Karpas-422 (cell line): ENCODE measurements around the gene PTPRD. TPM values are rescaled to one million over a fixed set of nuclear protein-coding genes. Genes with fewer than 3 reads are reported as not detected.

Experiments
- DNase-seq: peaks from one replicate; pipeline ENCODE4 v3.0.0-alpha.2; 2015
- H2AFZ ChIP-seq: fragments of 200-600 bp; sonication (generic); 2 replicates; pipeline ENCODE4 v1.6.1; 2014; ENCODE audit warnings: antibody characterized with exemption, low read length, mixed read lengths
- H3K27ac ChIP-seq: fragments of 200-600 bp; sonication (generic); 2 replicates; pipeline ENCODE4 v1.5.1; 2014; ENCODE audit warnings: mild to moderate bottlenecking, low read length, moderate library complexity
- H3K27me3 ChIP-seq: fragments of 200-600 bp; sonication (generic); 2 replicates; pipeline ENCODE4 v1.6.1; 2014; ENCODE audit warnings: low read length, mixed read lengths
- H3K36me3 ChIP-seq: fragments of 200-600 bp; sonication (generic); 2 replicates; pipeline ENCODE4 v1.6.1; 2014; ENCODE audit warnings: low read length, mixed read lengths; ENCODE audit not compliant: insufficient read depth
- H3K4me1 ChIP-seq: fragments of 200-600 bp; sonication (generic); 2 replicates; pipeline ENCODE4 v1.6.1; 2014; ENCODE audit warnings: mild to moderate bottlenecking, low read length, mixed read lengths
- H3K4me2 ChIP-seq: fragments of 200-600 bp; sonication (generic); 2 replicates; pipeline ENCODE4 v1.6.1; 2014; ENCODE audit warnings: low read length, low read depth, mild to moderate bottlenecking; ENCODE audit not compliant: poor library complexity, severe bottlenecking
- H3K4me3 ChIP-seq: fragments of 200-600 bp; sonication (generic); 2 replicates; pipeline ENCODE4 v1.5.1; 2014; ENCODE audit warnings: mild to moderate bottlenecking, antibody characterized with exemption, low read length, mixed read lengths
- H3K79me2 ChIP-seq: fragments of 200-600 bp; sonication (generic); 2 replicates; pipeline ENCODE4 v1.6.1; 2014; ENCODE audit warnings: mild to moderate bottlenecking, low read length, mixed read lengths
- H3K9ac ChIP-seq: fragments of 200-600 bp; sonication (generic); 2 replicates; pipeline ENCODE4 v1.6.0; 2014; ENCODE audit warnings: low read length
- H3K9me2 ChIP-seq: fragments of 200-600 bp; sonication (generic), shearing (Covaris generic); replicated peaks from 2 replicates; pipeline ENCODE4 v1.6.0; 2014; ENCODE audit warnings: mild to moderate bottlenecking, low read length, moderate library complexity; ENCODE audit not compliant: insufficient read depth
- H3K9me3 ChIP-seq: fragments of 300-700, 200-600 bp; sonication (generic); 2 replicates; pipeline ENCODE4 v1.6.1; 2014; ENCODE audit warnings: low read length, mixed read lengths
- H4K20me1 ChIP-seq: fragments of 200-600 bp; sonication (generic); 2 replicates; pipeline ENCODE4 v1.6.1; 2014; ENCODE audit warnings: mild to moderate bottlenecking, antibody characterized with exemption, low read length, low read depth; ENCODE audit not compliant: insufficient read depth
- total RNA-seq: library from RNA; depleted of rRNA; stranded (reverse); fragments of >200 nt; shearing (Covaris generic); gene quantifications from 2 replicates; pipeline ENCODE4 v1.2.3, GENCODE V29; 2014; ENCODE audit warnings: low replicate concordance

Gene PTPRD
- total RNA-seq, 1 experiment from 2014 or later, result 0.63 TPM

DNA sequence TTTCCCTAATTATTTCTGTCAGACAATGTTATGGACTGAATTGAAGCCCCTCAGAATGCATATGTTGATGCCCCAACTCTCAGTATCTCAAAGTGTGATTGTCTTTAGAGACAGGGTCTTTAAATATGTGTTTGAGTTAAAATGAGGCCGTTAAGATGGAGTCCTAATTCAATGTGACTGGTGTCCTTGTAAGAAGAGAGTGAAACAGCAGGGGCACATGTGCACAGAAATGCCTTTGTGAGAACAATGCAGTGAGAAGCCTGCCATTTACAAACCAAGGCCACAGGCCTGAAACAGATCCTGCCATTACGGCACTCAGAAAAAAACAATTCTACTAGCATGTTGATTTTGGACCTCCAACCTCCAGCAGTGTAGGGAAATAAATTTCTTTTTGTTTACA, 2330.3 kb downstream of the PTPRD start:
- no peak overlapping the region for H3K4me3 ChIP-seq
- no peaks in the 10 kb centered on the region for H3K79me2 ChIP-seq
- H3K9me2 ChIP-seq, result no peaks in the 10 kb centered on the region
- H3K27ac ChIP-seq, result no peak overlapping the region
- H3K9me3 ChIP-seq, result peaks cover 11% of the 10 kb centered on the region
- H3K4me2 ChIP-seq, result no peak overlapping the region
- no peak overlapping the region for H2AFZ ChIP-seq
- no peak for DNase-seq
- H3K4me1 ChIP-seq, result no peaks in the 10 kb centered on the region
- no peak overlapping the region for H3K9ac ChIP-seq
- no peaks in the 10 kb centered on the region for H3K36me3 ChIP-seq
- no peaks in the 10 kb centered on the region for H3K27me3 ChIP-seq
- H4K20me1 ChIP-seq, result no peaks in the 10 kb centered on the region

DNA sequence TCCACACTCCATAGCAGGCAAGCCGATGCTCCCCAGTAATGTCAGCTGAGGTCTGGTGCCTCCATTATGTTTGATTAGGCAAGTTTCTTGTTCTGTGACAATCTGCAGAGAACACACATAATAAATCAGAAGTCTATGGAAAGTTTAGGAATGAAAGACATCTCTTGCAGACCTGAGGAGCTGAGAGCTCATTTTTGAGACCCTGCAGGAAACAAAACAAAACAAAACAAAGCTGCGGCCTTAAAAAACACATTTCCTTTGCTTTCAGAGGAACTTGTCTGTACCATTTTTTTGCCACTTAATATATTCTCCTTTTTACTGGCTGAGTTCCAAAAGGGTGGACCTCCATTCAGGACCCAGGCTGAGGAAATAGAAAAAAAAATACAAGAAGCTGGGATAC, 2332.0 kb downstream of the PTPRD start:
- no peak overlapping the region for H3K4me3 ChIP-seq
- no peak overlapping the region for H3K9ac ChIP-seq
- H3K27me3 ChIP-seq, result no peaks in the 10 kb centered on the region
- no peak overlapping the region for H3K27ac ChIP-seq
- H4K20me1 ChIP-seq, result no peaks in the 10 kb centered on the region
- H3K9me3 ChIP-seq, result peaks cover 11% of the 10 kb centered on the region
- H3K79me2 ChIP-seq, result no peaks in the 10 kb centered on the region
- H3K9me2 ChIP-seq, result no peaks in the 10 kb centered on the region
- no peak for DNase-seq
- H3K4me1 ChIP-seq, result no peaks in the 10 kb centered on the region
- no peak overlapping the region for H3K4me2 ChIP-seq
- no peak overlapping the region for H2AFZ ChIP-seq
- no peaks in the 10 kb centered on the region for H3K36me3 ChIP-seq

DNA sequence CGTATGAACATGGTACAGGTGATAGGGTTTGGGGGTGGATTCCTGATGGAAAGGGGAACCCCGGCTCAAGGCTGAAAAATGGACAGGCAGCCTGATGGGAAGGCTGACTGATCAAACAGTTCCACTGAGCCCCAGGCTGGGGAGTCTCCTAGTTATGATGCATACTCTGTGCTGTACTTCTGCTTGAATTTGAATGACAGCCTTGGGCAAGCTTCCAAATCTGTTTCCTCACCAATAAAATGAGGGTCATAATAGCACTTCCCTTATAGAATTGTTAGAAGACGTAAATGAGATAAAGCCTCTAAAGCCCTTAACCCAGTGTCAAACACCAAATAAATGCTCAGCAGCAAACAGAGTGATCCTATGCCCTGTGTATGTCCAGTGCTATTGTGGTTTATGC, 2334.8 kb downstream of the PTPRD start:
- Histone ChIP-seq H3K9me2 (no peaks in the 10 kb centered on the region), H3K9ac (no peak overlapping the region), H3K4me2 (no peak overlapping the region), H2AFZ (no peak overlapping the region), H3K27me3 (no peaks in the 10 kb centered on the region), H3K4me1 (no peaks in the 10 kb centered on the region), H3K79me2 (no peaks in the 10 kb centered on the region), H4K20me1 (no peaks in the 10 kb centered on the region), H3K9me3 (peaks cover 13% of the 10 kb centered on the region), H3K36me3 (no peaks in the 10 kb centered on the region), H3K4me3 (no peak overlapping the region), H3K27ac (no peak overlapping the region)
- DNase-seq, result no peak

DNA sequence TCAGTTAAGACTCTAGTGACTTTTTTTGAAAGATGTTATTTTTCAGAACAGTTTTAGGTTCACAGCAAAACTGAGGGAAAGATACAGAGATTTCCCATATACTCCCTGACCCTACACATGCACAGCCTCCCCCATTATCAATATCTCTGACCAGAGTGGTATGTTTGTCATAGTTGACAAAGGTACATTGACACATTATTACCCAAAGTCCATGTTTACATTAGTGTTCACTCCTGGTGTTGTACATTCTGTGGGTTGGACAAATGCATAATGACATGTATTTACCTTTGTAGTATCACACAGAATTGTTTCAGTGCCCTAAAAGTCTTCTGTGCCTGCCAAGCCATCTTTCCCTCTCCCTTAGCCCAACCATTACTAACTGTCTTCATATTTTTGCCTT, 2342.6 kb downstream of the PTPRD start:
- DNase-seq, result no peak
- Histone ChIP-seq H3K9me3 (peaks cover 15% of the 10 kb centered on the region), H4K20me1 (no peaks in the 10 kb centered on the region), H3K4me2 (no peak overlapping the region), H3K27me3 (no peaks in the 10 kb centered on the region), H3K79me2 (no peaks in the 10 kb centered on the region), H3K4me3 (no peak overlapping the region), H2AFZ (no peak overlapping the region), H3K36me3 (no peaks in the 10 kb centered on the region), H3K4me1 (no peaks in the 10 kb centered on the region), H3K9ac (no peak overlapping the region), H3K9me2 (no peaks in the 10 kb centered on the region), H3K27ac (no peak overlapping the region)

DNA sequence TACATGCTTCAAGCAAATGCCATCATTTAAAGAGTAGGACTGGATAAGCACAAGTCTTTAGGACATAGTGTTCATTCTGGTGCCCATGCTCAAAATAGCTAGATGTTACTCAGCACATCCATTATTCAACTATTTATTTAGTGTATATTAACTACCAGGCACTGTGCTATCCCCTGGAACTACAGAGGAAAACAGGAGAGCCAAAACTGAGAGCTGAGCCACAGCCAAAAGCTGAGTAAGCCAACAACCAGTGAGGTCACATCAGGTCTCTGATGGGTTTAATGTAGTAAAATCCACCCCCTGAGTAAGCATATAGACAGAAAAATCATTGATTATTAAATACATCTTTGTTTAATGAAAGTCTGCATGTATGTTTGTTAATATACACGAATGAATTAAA, 2343.9 kb downstream of the PTPRD start:
- no peak overlapping the region for H2AFZ ChIP-seq
- no peak overlapping the region for H3K4me2 ChIP-seq
- no peaks in the 10 kb centered on the region for H3K79me2 ChIP-seq
- no peaks in the 10 kb centered on the region for H3K9me2 ChIP-seq
- H3K36me3 ChIP-seq, result no peaks in the 10 kb centered on the region
- H3K27ac ChIP-seq, result no peak overlapping the region
- no peak overlapping the region for H3K4me3 ChIP-seq
- no peak overlapping the region for H3K9ac ChIP-seq
- H3K4me1 ChIP-seq, result no peaks in the 10 kb centered on the region
- no peaks in the 10 kb centered on the region for H3K27me3 ChIP-seq
- no peak for DNase-seq
- H4K20me1 ChIP-seq, result no peaks in the 10 kb centered on the region
- peaks cover 15% of the 10 kb centered on the region for H3K9me3 ChIP-seq

DNA sequence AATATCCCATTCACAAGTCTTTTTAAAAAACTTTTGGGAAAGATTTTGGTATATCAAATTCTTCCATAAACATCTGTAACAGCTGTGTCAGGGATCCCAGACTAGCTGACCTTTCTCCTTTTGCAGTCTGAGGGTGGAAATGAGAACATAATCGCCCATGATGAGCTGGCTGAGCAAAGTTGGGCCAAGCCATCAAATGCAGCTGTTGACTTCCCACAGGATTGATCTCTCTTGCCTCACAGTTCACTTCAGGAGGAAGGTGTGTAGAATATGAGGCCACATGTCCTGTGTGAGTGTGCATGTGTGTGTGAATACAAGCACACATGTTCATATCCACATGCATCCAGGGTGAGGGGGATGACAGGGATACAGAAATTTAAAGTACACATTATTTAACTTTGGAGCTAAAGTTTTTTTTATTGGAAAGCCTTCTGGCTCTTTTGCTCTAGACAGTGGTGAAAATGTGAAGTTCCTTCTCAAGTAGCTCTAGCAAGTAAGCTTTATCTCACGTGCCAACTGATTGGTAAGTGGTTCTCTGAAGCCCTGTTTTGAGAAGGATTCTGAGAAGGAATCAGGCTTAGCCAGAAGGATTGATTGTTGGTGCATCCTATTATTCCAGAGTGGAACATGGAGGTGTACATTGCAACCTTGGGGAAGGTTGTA, 2344.5 kb downstream of the PTPRD start:
- no peaks in the 10 kb centered on the region for H3K79me2 ChIP-seq
- no peaks in the 10 kb centered on the region for H4K20me1 ChIP-seq
- H3K27me3 ChIP-seq, result no peaks in the 10 kb centered on the region
- H3K9ac ChIP-seq, result no peak overlapping the region
- DNase-seq, result no peak
- no peak overlapping the region for H3K27ac ChIP-seq
- peaks cover 11% of the 10 kb centered on the region for H3K9me3 ChIP-seq
- no peaks in the 10 kb centered on the region for H3K36me3 ChIP-seq
- no peaks in the 10 kb centered on the region for H3K9me2 ChIP-seq
- H3K4me3 ChIP-seq, result no peak overlapping the region
- H2AFZ ChIP-seq, result no peak overlapping the region
- no peaks in the 10 kb centered on the region for H3K4me1 ChIP-seq
- no peak overlapping the region for H3K4me2 ChIP-seq

GRCh38 chr9:8267636-8268035, 2345.2 kb downstream of the PTPRD start:
- Histone ChIP-seq H3K36me3 (no peaks in the 10 kb centered on the region), H3K27ac (no peak overlapping the region), H3K9ac (no peak overlapping the region), H3K9me3 (peaks cover 14% of the 10 kb centered on the region), H3K27me3 (no peaks in the 10 kb centered on the region), H4K20me1 (no peaks in the 10 kb centered on the region), H3K4me1 (no peaks in the 10 kb centered on the region), H3K9me2 (no peaks in the 10 kb centered on the region), H3K4me2 (no peak overlapping the region), H2AFZ (no peak overlapping the region), H3K4me3 (no peak overlapping the region), H3K79me2 (no peaks in the 10 kb centered on the region)
- no peak for DNase-seq

DNA sequence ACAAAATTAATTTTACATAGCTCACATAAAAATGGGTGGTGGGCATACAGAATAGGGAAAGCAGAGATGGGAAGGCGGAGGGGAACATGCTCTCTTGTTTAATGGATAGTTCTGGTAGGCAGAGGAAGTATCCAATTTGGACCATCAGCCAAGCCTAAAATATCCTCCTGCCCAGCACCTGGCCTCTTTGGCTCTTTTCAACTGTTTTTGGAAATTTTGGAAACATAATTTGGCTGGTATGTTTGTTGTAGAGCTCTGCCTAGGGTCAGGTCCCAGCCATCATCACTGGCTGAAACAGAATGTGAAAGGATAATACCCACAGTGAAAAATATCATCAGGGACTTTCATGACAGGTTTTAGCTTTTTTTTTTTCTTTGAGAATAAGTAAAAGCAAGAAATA, 2345.9 kb downstream of the PTPRD start:
- H3K79me2 ChIP-seq, result no peaks in the 10 kb centered on the region
- H3K27ac ChIP-seq, result no peak overlapping the region

DNA sequence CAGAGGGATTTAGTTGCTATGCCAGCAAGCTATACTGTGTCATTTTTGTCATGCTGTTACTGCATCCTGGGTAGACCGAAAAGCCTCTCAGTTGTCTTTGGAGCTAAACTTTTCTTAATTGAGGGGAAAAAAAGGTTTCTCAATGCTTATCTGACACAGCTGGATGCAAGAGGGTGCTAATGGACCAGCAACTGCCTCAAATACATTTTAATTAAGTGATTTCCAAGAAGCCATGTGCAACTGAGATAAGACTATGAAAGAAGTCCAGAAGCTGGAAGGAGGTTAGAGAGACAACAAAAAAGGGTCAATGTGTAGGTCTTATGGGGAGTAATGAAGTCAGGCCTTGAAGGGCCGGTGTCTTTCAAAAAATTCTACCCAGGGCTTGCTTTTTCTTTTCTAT, 2347.5 kb downstream of the PTPRD start:
- no peak overlapping the region for H3K4me3 ChIP-seq
- H3K27me3 ChIP-seq, result no peaks in the 10 kb centered on the region
- H3K79me2 ChIP-seq, result no peaks in the 10 kb centered on the region
- peaks cover 22% of the 10 kb centered on the region for H3K9me3 ChIP-seq
- H3K36me3 ChIP-seq, result no peaks in the 10 kb centered on the region
- H3K4me2 ChIP-seq, result no peak overlapping the region
- no peaks in the 10 kb centered on the region for H3K9me2 ChIP-seq
- no peak overlapping the region for H2AFZ ChIP-seq
- no peak overlapping the region for H3K27ac ChIP-seq
- no peaks in the 10 kb centered on the region for H3K4me1 ChIP-seq
- no peak overlapping the region for H3K9ac ChIP-seq
- no peaks in the 10 kb centered on the region for H4K20me1 ChIP-seq
- no peak for DNase-seq

More for the DNA sequence above, 2345.9 kb downstream of the PTPRD start:
- no peak for DNase-seq
- Histone ChIP-seq H3K9me3 (peaks cover 16% of the 10 kb centered on the region), H2AFZ (no peak overlapping the region), H3K9me2 (no peaks in the 10 kb centered on the region), H3K27me3 (no peaks in the 10 kb centered on the region), H3K4me3 (no peak overlapping the region), H3K4me2 (no peak overlapping the region), H3K36me3 (no peaks in the 10 kb centered on the region), H4K20me1 (no peaks in the 10 kb centered on the region), H3K4me1 (no peaks in the 10 kb centered on the region), H3K9ac (no peak overlapping the region)
